Measurements from ENCODE around the gene MAMSTR. TPM values are rescaled to one million over a fixed set of nuclear protein-coding genes. Genes with fewer than 3 reads are reported as not detected.
"Not testable (repeated sequence)": the region's sequence is repeated elsewhere in the genome, so short reads cannot be mapped to it uniquely, and the experiment has no call there.

MAMSTR gene
- total and polyA plus RNA-seq, 8 donors: 1.3 to 5.2 (median 4.5) TPM

GRCh38 chr19:48718711-48719231, 754 bp downstream of the MAMSTR start:
- Histone ChIP-seq H3K27me3 (no peaks in the 10 kb centered on the region), H3K4me3 (no peak overlapping the region), H3K27ac (peak overlapping the region in 1 of 2 donors; percentile 18), H3K4me1 (peaks cover 6 to 41% of the 10 kb centered on the region in 2 donors), H3K9me3 (no peaks in the 10 kb centered on the region), H3K36me3 (no peaks in the 10 kb centered on the region)
- intact Hi-C loops (cut with DNase I): no loop called here
- TF ChIP-seq CTCF (IDR thresholded peaks at IDR 0.05): no peak
- DNase-seq: no peak
- no peak for ATAC-seq

GRCh38 chr19:48718106-48718505, 1.4 kb downstream of the MAMSTR start:
- H3K4me3 ChIP-seq; DNase-seq; H3K27me3 ChIP-seq; intact Hi-C loops (cut with DNase I); ATAC-seq; H3K36me3 ChIP-seq; H3K9me3 ChIP-seq; H3K27ac ChIP-seq: not testable (repeated sequence)
- H3K4me1 ChIP-seq: peaks cover 8 to 47% of the 10 kb centered on the region in 2 donors

DNA sequence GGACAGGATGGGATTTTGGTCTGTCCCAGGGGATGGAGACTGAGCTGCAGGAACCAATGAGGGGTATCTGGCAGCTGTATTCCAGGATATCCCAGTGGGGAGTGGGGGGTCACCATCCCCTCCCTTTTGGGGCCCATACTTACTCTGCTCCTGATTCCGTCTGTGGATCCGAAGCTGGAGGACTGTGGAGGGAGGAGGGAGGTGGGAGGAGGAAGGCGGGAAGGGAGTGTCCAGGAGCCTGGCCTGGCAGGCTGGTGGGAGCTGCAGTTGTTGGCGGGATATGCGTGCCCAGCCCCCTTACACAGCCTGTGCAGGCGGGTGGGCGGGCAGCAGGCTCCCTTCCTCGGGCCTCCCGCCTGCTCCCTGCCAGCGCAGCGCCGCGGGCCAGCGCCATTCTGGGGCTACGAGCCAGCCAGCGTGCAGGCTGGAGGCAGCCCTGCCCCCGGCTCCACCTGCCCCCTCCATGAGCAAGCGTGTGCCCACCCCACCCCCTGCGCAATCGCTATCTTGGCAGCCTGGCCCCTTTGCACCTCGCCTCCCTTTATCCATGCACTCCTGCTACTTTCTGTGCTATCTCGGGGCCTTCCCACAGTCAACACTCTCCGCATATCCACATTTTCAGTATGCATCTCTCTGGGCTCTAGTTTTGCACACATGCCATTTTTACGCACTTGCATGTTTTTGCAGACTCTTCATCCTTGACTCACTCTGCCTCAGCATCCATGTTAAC, 2.8 kb downstream of the MAMSTR start:
- Histone ChIP-seq H3K27ac (peak overlapping the region in 1 of 2 donors; percentile 44), H3K36me3 (no peaks in the 10 kb centered on the region), H3K4me3 (peak overlapping the region in 1 of 2 donors; percentile 7), H3K27me3 (no peaks in the 10 kb centered on the region), H3K9me3 (no peaks in the 10 kb centered on the region), H3K4me1 (peaks cover 11 to 47% of the 10 kb centered on the region in 2 donors)
- intact Hi-C loops (cut with DNase I): no loop called here
- no peak for TF ChIP-seq CTCF (IDR thresholded peaks at IDR 0.05)
- DNase-seq (peak in 2 of 4 donors; percentile 54 to 81), ATAC-seq (no peak)

GRCh38 chr19:48715681-48716171, 3.8 kb downstream of the MAMSTR start:
- Histone ChIP-seq H3K27me3 (no peaks in the 10 kb centered on the region), H3K9me3 (peaks cover 0 to 5% of the 10 kb centered on the region in 2 donors), H3K27ac (peak overlapping the region in 1 of 2 donors; percentile 3), H3K36me3 (no peaks in the 10 kb centered on the region), H3K4me3 (peak overlapping the region in 1 of 2 donors; percentile 68), H3K4me1 (peaks cover 11 to 37% of the 10 kb centered on the region in 2 donors)
- intact Hi-C loops (cut with DNase I): no loop called here
- TF ChIP-seq CTCF (IDR thresholded peaks at IDR 0.05): no peak
- ATAC-seq (no peak), DNase-seq (no peak)

DNA sequence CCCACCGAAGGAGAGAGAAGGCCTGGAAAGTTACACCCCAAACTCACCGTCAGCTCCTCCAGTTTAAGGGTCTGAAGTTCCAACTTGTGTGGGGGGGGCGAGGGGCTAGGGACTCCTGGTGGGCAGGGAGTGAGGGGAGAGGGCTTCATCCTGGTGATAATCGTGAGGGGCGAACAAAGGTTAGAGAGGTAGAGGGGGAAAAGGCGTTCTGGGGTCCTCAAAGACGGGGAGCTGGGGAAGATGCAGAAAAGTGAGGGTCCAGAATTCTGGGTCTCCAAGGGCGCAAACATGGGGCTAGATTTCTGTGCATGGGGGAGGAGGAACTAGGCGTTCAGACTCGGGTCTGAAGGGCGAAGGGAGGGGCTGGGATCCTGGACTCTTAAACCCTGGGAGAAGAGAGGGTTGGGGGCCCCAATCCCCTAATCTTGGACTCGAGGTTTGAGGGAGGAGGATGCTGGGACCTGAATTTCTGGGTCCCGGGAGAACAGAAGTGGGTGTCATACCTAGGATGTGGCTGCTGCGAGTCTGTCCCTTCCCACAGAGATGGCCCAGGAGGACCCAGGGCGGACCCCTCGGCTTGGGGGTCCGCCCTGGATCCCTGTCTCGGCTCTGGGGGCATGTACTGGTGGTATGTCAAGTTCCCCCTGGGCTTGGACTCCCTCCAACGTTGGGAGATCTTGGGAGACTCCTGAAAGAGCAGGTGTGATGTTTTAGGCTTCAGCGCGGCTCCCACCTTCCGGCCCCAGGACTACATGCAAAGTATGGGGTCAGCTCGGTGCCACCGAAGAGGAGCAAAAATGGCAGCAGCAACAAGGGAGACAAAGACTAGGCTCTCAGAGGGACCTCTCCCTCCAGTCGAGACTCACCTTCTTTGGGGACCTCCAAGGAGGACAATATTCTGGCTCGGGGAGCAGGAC, 4.5 kb downstream of the MAMSTR start:
- Histone ChIP-seq H3K27ac (peak overlapping the region; percentile 78 to 79), H3K9me3 (peaks cover 0 to 5% of the 10 kb centered on the region in 2 donors), H3K4me3 (peak overlapping the region; percentile 37 to 68), H3K36me3 (no peaks in the 10 kb centered on the region), H3K4me1 (peaks cover 11 to 36% of the 10 kb centered on the region in 2 donors), H3K27me3 (no peaks in the 10 kb centered on the region)
- TF ChIP-seq CTCF (IDR thresholded peaks at IDR 0.05): no peak
- DNase-seq: no peak
- intact Hi-C loops (cut with DNase I): no loop called here
- no peak for ATAC-seq
